IMR-90 (cell line): ENCODE data around the gene ALG6. TPM values are rescaled to one million over a fixed set of nuclear protein-coding genes. Genes with fewer than 3 reads are reported as not detected.

Experiments
- ATAC-seq: fragments of 200-7000 bp; cut with Tn5 transposase; 2 replicates; pipeline ENCODE4 v1.9.1; 2020; ENCODE audit warnings: low read depth, mild to moderate bottlenecking, moderate library complexity
- BruUV-seq: library from RNA; stranded (reverse); fragments of 400-500 nt; replicated peaks from 2 replicates; lab custom pipeline; 2021; lab: Mats Ljungman, UMichigan
- CTCF ChIA-PET: fragments of 300-600 bp; formaldehyde crosslinking; extraction: SDS; loops from one replicate; lab custom pipeline; 2021; ENCODE audit warnings: antibody characterized with exemption; lab: Yijun Ruan, JAX
- POLR2A ChIA-PET: fragments of 300-600 bp; sonication (Branson Sonifier 250); formaldehyde crosslinking; loops from one replicate; lab custom pipeline; 2022; ENCODE audit warnings: antibody characterized with exemption; ENCODE audit not compliant: unreplicated experiment; lab: Charles Lee
- DNase-seq: peaks from one replicate; pipeline ENCODE4 v3.0.0; 2013
- H2AFZ ChIP-seq: replicated peaks from 2 replicates; pipeline ENCODE3; 2013; ENCODE audit warnings: low read length, mild to moderate bottlenecking; ENCODE audit not compliant: poor library complexity
- H2AK5ac ChIP-seq: 2 replicates; pipeline ENCODE4 v1.6.1; 2013; ENCODE audit warnings: low read depth, low read length, inconsistent platforms
- H2AK9ac ChIP-seq: replicated peaks from 2 replicates; pipeline ENCODE3; 2013; ENCODE audit warnings: mild to moderate bottlenecking, low read depth, low read length, moderate library complexity; ENCODE audit not compliant: poor library complexity
- H2BK120ac ChIP-seq: 2 replicates; pipeline ENCODE4 v1.6.1; 2013; ENCODE audit warnings: low read depth, low read length, inconsistent platforms
- H2BK15ac ChIP-seq: 3 replicates; pipeline ENCODE4 v1.6.1; 2013; ENCODE audit warnings: low read depth, low read length, inconsistent platforms
- H2BK20ac ChIP-seq: 2 replicates; pipeline ENCODE4 v1.6.1; 2013; ENCODE audit warnings: low read depth, mild to moderate bottlenecking, inconsistent platforms, low read length, moderate library complexity
- H2BK5ac ChIP-seq: 2 replicates; pipeline ENCODE4 v1.6.1; 2013; ENCODE audit warnings: mild to moderate bottlenecking, low read depth, low read length, inconsistent platforms; ENCODE audit not compliant: poor library complexity, severe bottlenecking
- H3K14ac ChIP-seq: replicated peaks from 2 replicates; pipeline ENCODE4 v1.6.1; 2013; ENCODE audit warnings: low read depth, low read length, inconsistent platforms
- H3K18ac ChIP-seq: 2 replicates; pipeline ENCODE4 v1.6.1; 2013; ENCODE audit warnings: low read depth, low read length, control low read depth
- H3K23ac ChIP-seq: 2 replicates; pipeline ENCODE4 v1.6.1; 2013; ENCODE audit warnings: low read depth, low read length, inconsistent platforms
- H3K27ac ChIP-seq: 2 replicates; pipeline ENCODE4 v1.5.1; 2013; ENCODE audit warnings: mild to moderate bottlenecking, control low read depth, low read length; ENCODE audit not compliant: insufficient read depth
- H3K27me3 ChIP-seq: 2 replicates; pipeline ENCODE4 v1.6.1; 2013; ENCODE audit warnings: low read length; ENCODE audit not compliant: control insufficient read depth, insufficient read depth
- H3K36me3 ChIP-seq: 2 replicates; pipeline ENCODE4 v1.6.1; 2013; ENCODE audit warnings: low read length, mixed read lengths; ENCODE audit not compliant: control insufficient read depth, insufficient read depth
- H3K4ac ChIP-seq: 2 replicates; pipeline ENCODE4 v1.6.1; 2013; ENCODE audit warnings: low read depth, low read length, inconsistent platforms
- H3K4me1 ChIP-seq: 2 replicates; pipeline ENCODE4 v1.6.1; 2013; ENCODE audit warnings: low read length, mixed read lengths; ENCODE audit not compliant: control insufficient read depth, insufficient read depth
- H3K4me2 ChIP-seq: 2 replicates; pipeline ENCODE4 v1.6.1; 2013; ENCODE audit warnings: low read depth, mild to moderate bottlenecking, control low read depth, low read length, moderate library complexity
- H3K4me3 ChIP-seq: 2 replicates; pipeline ENCODE4 v1.5.1; 2013; ENCODE audit warnings: low read depth, mild to moderate bottlenecking, control low read depth, low read length, moderate library complexity; ENCODE audit not compliant: insufficient read depth
- H3K56ac ChIP-seq: 2 replicates; pipeline ENCODE4 v1.6.1; 2013; ENCODE audit warnings: low read length, inconsistent platforms; ENCODE audit not compliant: insufficient read depth; ENCODE audit errors: extremely low read depth
- H3K79me1 ChIP-seq, 2 experiments: 2 replicates each; pipeline ENCODE4 v1.6.1; 2013; ENCODE audit warnings: low read length in 2 of 2, inconsistent platforms in 1 of 2, low read depth in 1 of 2
- H3K9ac ChIP-seq: 2 replicates; pipeline ENCODE4 v1.6.1; 2013; ENCODE audit warnings: low read depth, low read length, control low read depth
- H3K9me1 ChIP-seq: 2 replicates; pipeline ENCODE4 v1.6.1; 2013; ENCODE audit warnings: low read length, inconsistent platforms; ENCODE audit not compliant: insufficient read depth
- H3K9me3 ChIP-seq: 2 replicates; pipeline ENCODE4 v1.6.1; 2013; ENCODE audit warnings: low read length; ENCODE audit not compliant: control insufficient read depth, insufficient read depth
- H4K20me1 ChIP-seq: 2 replicates; pipeline ENCODE4 v1.6.1; 2013; ENCODE audit warnings: low read length, inconsistent platforms; ENCODE audit not compliant: insufficient read depth
- H4K5ac ChIP-seq: 2 replicates; pipeline ENCODE4 v1.6.1; 2013; ENCODE audit warnings: mild to moderate bottlenecking, low read depth, low read length, control low read depth
- H4K8ac ChIP-seq, 2 experiments: 2 replicates each; pipeline ENCODE4 v1.6.1; 2013; ENCODE audit warnings: low read depth in 2 of 2, low read length in 2 of 2, control low read depth in 1 of 2, inconsistent platforms in 1 of 2
- H4K91ac ChIP-seq: 2 replicates; pipeline ENCODE4 v1.6.1; 2013; ENCODE audit warnings: low read depth, low read length, inconsistent platforms; ENCODE audit not compliant: insufficient read depth
- BHLHE40 ChIP-seq: fragments of 150-350 bp; IDR thresholded peaks from 2 replicates; pipeline ENCODE4 v1.6.1; 2016; ENCODE audit warnings: mild to moderate bottlenecking, low read depth, low read length
- CEBPB ChIP-seq: IDR thresholded peaks from 2 replicates; pipeline ENCODE4 v1.6.1; 2012; ENCODE audit warnings: low read depth, low read length, improper control_type of control experiment
- CHD1 ChIP-seq: IDR thresholded peaks from 2 replicates; pipeline ENCODE4 v1.6.1; 2012; ENCODE audit warnings: low read depth, low read length, improper control_type of control experiment
- CTCF ChIP-seq: conservative IDR thresholded peaks from 2 replicates; pipeline ENCODE4 v1.5.1; 2012; ENCODE audit warnings: mild to moderate bottlenecking, low read depth, low read length, improper control_type of control experiment
- ELK1 ChIP-seq: fragments of 150-350 bp; IDR thresholded peaks from 2 replicates; pipeline ENCODE4 v1.6.1; 2016; ENCODE audit warnings: low read depth, mild to moderate bottlenecking, low read length, moderate library complexity, borderline replicate concordance
- MAFK ChIP-seq: IDR thresholded peaks from 2 replicates; pipeline ENCODE4 v1.6.1; 2012; ENCODE audit warnings: low read depth, low read length, improper control_type of control experiment
- MAZ ChIP-seq: IDR thresholded peaks from 2 replicates; pipeline ENCODE4 v1.6.1; 2012; ENCODE audit warnings: low read depth, mild to moderate bottlenecking, low read length, improper control_type of control experiment, moderate library complexity, borderline replicate concordance
- MXI1 ChIP-seq: IDR thresholded peaks from 2 replicates; pipeline ENCODE4 v1.6.1; 2012; ENCODE audit warnings: low read depth, mild to moderate bottlenecking, low read length, moderate library complexity, borderline replicate concordance
- NFE2L2 ChIP-seq: fragments of 150-350 bp; IDR thresholded peaks from 2 replicates; pipeline ENCODE4 v1.6.1; 2016; ENCODE audit warnings: low read depth, mild to moderate bottlenecking, low read length
- RAD21 ChIP-seq: IDR thresholded peaks from 2 replicates; pipeline ENCODE4 v1.6.1; 2012; ENCODE audit warnings: low read length, improper control_type of control experiment
- RCOR1 ChIP-seq: IDR thresholded peaks from 2 replicates; pipeline ENCODE4 v1.6.1; 2012; ENCODE audit warnings: mild to moderate bottlenecking, low read length, improper control_type of control experiment; ENCODE audit not compliant: insufficient replicate concordance
- SMC3 ChIP-seq: fragments of 150-350 bp; IDR thresholded peaks from 2 replicates; pipeline ENCODE4 v1.6.1; 2016; ENCODE audit warnings: low read depth, mild to moderate bottlenecking, antibody characterized with exemption, low read length, moderate library complexity
- USF2 ChIP-seq: fragments of 150-350 bp; IDR thresholded peaks from 2 replicates; pipeline ENCODE4 v1.6.1; 2017; ENCODE audit warnings: mild to moderate bottlenecking, antibody characterized with exemption, low read length, low read depth
- whole genome bisulfite sequencing, 2 experiments: methylation state at CpG; one replicate each; pipeline versions ENCODE4 v1.1.5 to v1.1.7; 2013; ENCODE audit warnings: missing lambda C conversion rate in 2 of 2; ENCODE audit not compliant: insufficient read length in 1 of 2; ENCODE audit errors: extremely low coverage in 2 of 2; 5-methylcytosine and 5-hydroxymethylcytosine counted together
- dilution Hi-C: fragments of 300-500 bp; cut with HindIII; formaldehyde crosslinking; loops from one replicate; pipeline ENCODE4 v1.14.3; 2018; ENCODE audit warnings: low sequenced_read_pairs; ENCODE audit not compliant: unreplicated experiment
- in situ Hi-C: fragments of 300-500 bp; cut with MboI; formaldehyde crosslinking; loops from 3 replicates; pipeline ENCODE4 v1.14.3; 2019; ENCODE audit warnings: low sequenced_read_pairs, inconsistent platforms, mixed read lengths
- intact Hi-C: fragments of 100-400 bp; cut with micrococcal nuclease; formaldehyde crosslinking; loops from 2 replicates; pipeline ENCODE4 v1.10.0; 2022
- polyA plus RNA-seq, 3 experiments: library from polyadenylated mRNA; depleted of rRNA; stranded (reverse); fragments of >200 nt; gene quantifications; 2 replicates each; pipeline ENCODE4 v1.2.3, GENCODE V29; 2012; ENCODE audit warnings: low replicate concordance in 1 of 3
- total RNA-seq: library from RNA; depleted of rRNA; stranded (reverse); fragments of >200 nt; gene quantifications from 2 replicates; pipeline ENCODE4 v1.2.3, GENCODE V29; 2012

The ALG6 gene
- total and polyA plus RNA-seq, 2 of the 4 experiments (the other 2 are of a cell fraction): 4.8 to 6.5 TPM

GRCh38 chr1:63326106-63326472 is 41.3 kb upstream of the ALG6 start:
- TF ChIP-seq RAD21: no peak
- no peak for TF ChIP-seq USF2
- no peak for TF ChIP-seq CEBPB
- TF ChIP-seq CTCF: no peak
- TF ChIP-seq BHLHE40: no peak
- TF ChIP-seq NFE2L2: no peak
- no peak for TF ChIP-seq MAFK
- TF ChIP-seq CHD1: no peak
- no peak for TF ChIP-seq MXI1
- TF ChIP-seq RCOR1: no peak
- TF ChIP-seq SMC3: no peak
- no peak for TF ChIP-seq MAZ
- no peak for TF ChIP-seq ELK1
- Histone ChIP-seq H3K9me3 (peaks cover 16% of the 10 kb centered on the region), H3K4me2 (no peak overlapping the region), H3K23ac (no peak overlapping the region), H3K36me3 (no peaks in the 10 kb centered on the region), H3K4me3 (no peak overlapping the region), H2BK15ac (no peak overlapping the region), H3K9me1 (no peaks in the 10 kb centered on the region), H3K18ac (no peak overlapping the region), H2AK9ac (no peak overlapping the region), H4K8ac (no peak overlapping the region), H2BK20ac (no peak overlapping the region), H4K91ac (no peak overlapping the region), H4K20me1 (no peaks in the 10 kb centered on the region), H2BK5ac (no peak overlapping the region), H2BK120ac (no peak overlapping the region), H2AFZ (no peak overlapping the region), H3K56ac (no peak overlapping the region), H3K9ac (no peak overlapping the region), H3K27me3 (peaks cover 88% of the 10 kb centered on the region), H3K79me1 (no peaks in the 10 kb centered on the region), H3K4me1 (no peaks in the 10 kb centered on the region; the same call in 1 of the 2 replicates), H3K14ac (no peak overlapping the region), H2AK5ac (no peak overlapping the region), H4K5ac (no peak overlapping the region), H3K27ac (no peak overlapping the region), H3K4ac (no peak overlapping the region)
- in situ Hi-C loops (loop anchor here (10.0 kb wide), 2 partner anchors 129 to 199 kb away; partner anchors contain the start of genes EFCAB7 and ITGB3BP), intact Hi-C loops (loop anchor here (2.0 to 5.0 kb wide), 3 partner anchors 115 to 211 kb away; partner anchors contain the start of genes EFCAB7 and ITGB3BP), dilution Hi-C loops (no loop called here)
- ATAC-seq: no peak
- POLR2A ChIA-PET: no interaction called here
- WGBS, 2 experiments: 18% methylated on average over 9 of the region's 20 CpGs; no CpG with 5 or more reads in 1 of the 2 experiments
- CTCF ChIA-PET: interaction anchor here (1.0 to 1.1 kb wide), 2 partner anchors 211 to 484 kb away, joined by 3 to 5 read pairs; no protein-coding TSS in a partner anchor
- BruUV-seq: no TSS peak
- no peak for DNase-seq
